Activated T-cell treated with anti-CD3 and anti-CD28 coated beads, Interleukin-2, amount 50 U/mL, for 72 hours (primary cell): ENCODE results near the gene KCNK15. TPM values are rescaled to one million over a fixed set of nuclear protein-coding genes. Genes with fewer than 3 reads are reported as not detected.

Source experiments
- ATAC-seq, 2 donors: fragments of 150-1000 bp; cut with Tn5 transposase; replicated peaks in 1 of 2; 2 replicates each; pipeline ENCODE4 v1.10.0; 2021; ENCODE audit warnings: moderate library complexity in 2 of 2, mild to moderate bottlenecking in 1 of 2
- DNase-seq, 2 donors: peaks; one replicate each; pipeline ENCODE4 v3.0.0; 2021 to 2022; ENCODE audit warnings: mixed read lengths in 1 of 2
- H3K27ac Mint-ChIP-seq: one replicate; pipeline ENCODE4 v1.8.0; 2022; ENCODE audit warnings: mild to moderate bottlenecking, moderate library complexity, mixed read lengths
- H3K27me3 Mint-ChIP-seq: one replicate; pipeline ENCODE4 v1.8.0; 2022; ENCODE audit warnings: low read depth, mixed read lengths
- H3K36me3 Mint-ChIP-seq, 2 donors: one replicate each; pipeline ENCODE4 v1.8.0; 2022; ENCODE audit warnings: mixed read lengths in 2 of 2, mild to moderate bottlenecking in 1 of 2; ENCODE audit not compliant: insufficient read depth in 2 of 2
- H3K4me1 Mint-ChIP-seq: one replicate; pipeline ENCODE4 v1.8.0; 2022; ENCODE audit warnings: low read depth, mixed read lengths
- H3K4me3 Mint-ChIP-seq, 2 donors: one replicate each; pipeline ENCODE4 v1.8.0; 2022; ENCODE audit warnings: mild to moderate bottlenecking in 2 of 2, mixed read lengths in 2 of 2, moderate library complexity in 2 of 2
- H3K9me3 Mint-ChIP-seq, 2 donors: one replicate each; pipeline ENCODE4 v1.8.0; 2022; ENCODE audit warnings: mixed read lengths in 2 of 2
- total RNA-seq, 2 donors: library from RNA; stranded (reverse); gene quantifications; one replicate each; pipeline ENCODE4 v1.2.3, GENCODE V29; 2022

The KCNK15 gene
- total RNA-seq, 2 donors from 2014 or later: 0.48 to 0.63 TPM

GRCh38 chr20:44706301-44707017, 39.2 kb upstream of the KCNK15 start:
- Mint-ChIP-seq H3K9me3 (no peaks in the 10 kb centered on the region), H3K36me3 (no peaks in the 10 kb centered on the region), H3K27me3 (no peaks in the 10 kb centered on the region), H3K4me1 (no peaks in the 10 kb centered on the region), H3K27ac (no peak overlapping the region), H3K4me3 (no peak overlapping the region)
- ATAC-seq (no peak), DNase-seq (no peak)

GRCh38 chr20:44707018-44707579, 38.6 kb upstream of the KCNK15 start:
- Mint-ChIP-seq H3K9me3 (no peaks in the 10 kb centered on the region), H3K27ac (no peak overlapping the region), H3K4me3 (no peak overlapping the region), H3K27me3 (no peaks in the 10 kb centered on the region), H3K4me1 (no peaks in the 10 kb centered on the region), H3K36me3 (no peaks in the 10 kb centered on the region)
- DNase-seq (no peak), ATAC-seq (no peak)

GRCh38 chr20:44709380-44709779, 36.3 kb upstream of the KCNK15 start:
- Mint-ChIP-seq H3K9me3 (no peaks in the 10 kb centered on the region), H3K27me3 (no peaks in the 10 kb centered on the region), H3K27ac (no peak overlapping the region), H3K4me1 (no peaks in the 10 kb centered on the region), H3K4me3 (no peak overlapping the region), H3K36me3 (no peaks in the 10 kb centered on the region)
- ATAC-seq (no peak), DNase-seq (no peak)

- H3K4me3 Mint-ChIP-seq: no peak overlapping the region
- ATAC-seq: no peak
- H3K27me3 Mint-ChIP-seq: no peaks in the 10 kb centered on the region
Observed at GRCh38 chr20:44709797-44710196, 35.9 kb upstream of the KCNK15 start.

GRCh38 chr20:44711237-44711636, 34.4 kb upstream of the KCNK15 start:
- Mint-ChIP-seq H3K9me3 (no peaks in the 10 kb centered on the region), H3K36me3 (no peaks in the 10 kb centered on the region), H3K4me1 (no peaks in the 10 kb centered on the region), H3K27me3 (no peaks in the 10 kb centered on the region), H3K27ac (no peak overlapping the region), H3K4me3 (no peak overlapping the region)
- DNase-seq (no peak), ATAC-seq (no peak)

More at GRCh38 chr20:44709797-44710196, 35.9 kb upstream of the KCNK15 start:
- Mint-ChIP-seq H3K27ac (no peak overlapping the region), H3K4me1 (no peaks in the 10 kb centered on the region), H3K36me3 (no peaks in the 10 kb centered on the region), H3K9me3 (no peaks in the 10 kb centered on the region)
- no peak for DNase-seq

- no peaks in the 10 kb centered on the region for H3K36me3 Mint-ChIP-seq
- no peaks in the 10 kb centered on the region for H3K27me3 Mint-ChIP-seq
- DNase-seq (no peak), ATAC-seq (no peak)
- no peak overlapping the region for H3K4me3 Mint-ChIP-seq
- H3K4me1 Mint-ChIP-seq: no peaks in the 10 kb centered on the region
- no peaks in the 10 kb centered on the region for H3K9me3 Mint-ChIP-seq
- H3K27ac Mint-ChIP-seq: no peak overlapping the region
Observed at GRCh38 chr20:44714102-44714700, 31.5 kb upstream of the KCNK15 start.

- no peak for DNase-seq
- H3K4me3 Mint-ChIP-seq: no peak within 1 kb of the TSS
- no peaks in the 10 kb centered on the region for H3K9me3 Mint-ChIP-seq
- H3K36me3 Mint-ChIP-seq: no peaks in the 10 kb centered on the region
- H3K27me3 Mint-ChIP-seq: no peaks in the 10 kb centered on the region
- no peaks in the 10 kb centered on the region for H3K4me1 Mint-ChIP-seq
- no peak for ATAC-seq
- H3K27ac Mint-ChIP-seq: no peak within 1 kb of the TSS
Observed at GRCh38 chr20:44714701-44715498, 30.8 kb upstream of the KCNK15 start, which contains the start of gene CCN5. Gene CCN5, plus strand, starts transcription at chr20:44715369. Its CDS starts 22 bp downstream, at chr20:44715391.

GRCh38 chr20:44715499-44716308, 30.0 kb upstream of the KCNK15 start:
- no peak for ATAC-seq
- no peaks in the 10 kb centered on the region for H3K9me3 Mint-ChIP-seq

GRCh38 chr20:44716309-44717106, 29.2 kb upstream of the KCNK15 start:
- Mint-ChIP-seq H3K27ac (no peak overlapping the region), H3K36me3 (no peaks in the 10 kb centered on the region), H3K9me3 (no peaks in the 10 kb centered on the region), H3K27me3 (no peaks in the 10 kb centered on the region), H3K4me3 (no peak overlapping the region), H3K4me1 (no peaks in the 10 kb centered on the region)
- DNase-seq (no peak), ATAC-seq (no peak)

More at GRCh38 chr20:44715499-44716308, 30.0 kb upstream of the KCNK15 start:
- Mint-ChIP-seq H3K36me3 (no peaks in the 10 kb centered on the region), H3K4me1 (no peaks in the 10 kb centered on the region), H3K4me3 (no peak overlapping the region), H3K27me3 (no peaks in the 10 kb centered on the region), H3K27ac (no peak overlapping the region)
- no peak for DNase-seq

- peaks cover 3% of the 10 kb centered on the region for H3K4me1 Mint-ChIP-seq
- H3K36me3 Mint-ChIP-seq: no peaks in the 10 kb centered on the region
- no peak overlapping the region for H3K4me3 Mint-ChIP-seq
- ATAC-seq (no peak), DNase-seq (no peak)
- H3K27ac Mint-ChIP-seq: no peak overlapping the region
- H3K9me3 Mint-ChIP-seq: no peaks in the 10 kb centered on the region
- no peaks in the 10 kb centered on the region for H3K27me3 Mint-ChIP-seq
Observed at GRCh38 chr20:44717986-44718385, 27.7 kb upstream of the KCNK15 start.

GRCh38 chr20:44719841-44720240, 25.8 kb upstream of the KCNK15 start:
- Mint-ChIP-seq H3K4me3 (no peak overlapping the region), H3K27ac (no peak overlapping the region), H3K36me3 (no peaks in the 10 kb centered on the region), H3K9me3 (no peaks in the 10 kb centered on the region), H3K4me1 (peaks cover 4% of the 10 kb centered on the region), H3K27me3 (no peaks in the 10 kb centered on the region)
- DNase-seq (no peak), ATAC-seq (no peak)

- no peak for ATAC-seq
- Mint-ChIP-seq H3K36me3 (no peaks in the 10 kb centered on the region), H3K27ac (no peak overlapping the region), H3K9me3 (no peaks in the 10 kb centered on the region), H3K4me3 (no peak overlapping the region), H3K27me3 (no peaks in the 10 kb centered on the region), H3K4me1 (peaks cover 4% of the 10 kb centered on the region)
- DNase-seq: no peak
Observed at GRCh38 chr20:44720621-44720996, 25.1 kb upstream of the KCNK15 start.
